Ishikawa (cell line): ENCODE data around the gene ADGRL3.

Experiments
- CEBPB ChIP-seq: IDR thresholded peaks from 2 replicates; pipeline ENCODE4 v1.6.1; 2012
- CREB1 ChIP-seq: IDR thresholded peaks from 2 replicates; pipeline ENCODE4 v1.6.1; 2012; ENCODE audit warnings: low read depth
- EGR1 ChIP-seq: IDR thresholded peaks from 2 replicates; pipeline ENCODE4 v1.6.1; 2012
- EP300 ChIP-seq: IDR thresholded peaks from 2 replicates; pipeline ENCODE4 v1.6.1; 2012; ENCODE audit warnings: borderline replicate concordance
- FOXM1 ChIP-seq: IDR thresholded peaks from 2 replicates; pipeline ENCODE4 v1.6.1; 2012; ENCODE audit warnings: low read depth, borderline replicate concordance
- RAD21 ChIP-seq: IDR thresholded peaks from 2 replicates; pipeline ENCODE4 v1.6.1; 2012; ENCODE audit warnings: low read depth
- TAF1 ChIP-seq: IDR thresholded peaks from 2 replicates; pipeline ENCODE4 v1.6.1; 2012; ENCODE audit warnings: low read depth, mild to moderate bottlenecking
- TCF12 ChIP-seq: IDR thresholded peaks from 2 replicates; pipeline ENCODE4 v1.6.1; 2012; ENCODE audit warnings: low read depth
- YY1 ChIP-seq: IDR thresholded peaks from 2 replicates; pipeline ENCODE4 v1.6.1; 2012; ENCODE audit warnings: low read depth
- TF ChIP-seq, protein P1 (sequence below): IDR thresholded peaks from 2 replicates; pipeline ENCODE4 v1.6.1; 2012
- TF ChIP-seq, protein P2 (sequence below): IDR thresholded peaks from 2 replicates; pipeline ENCODE4 v1.6.1; 2012; ENCODE audit warnings: low read depth, mild to moderate bottlenecking
- TF ChIP-seq, protein P3 (sequence below): IDR thresholded peaks from 2 replicates; pipeline ENCODE4 v1.6.1; 2012

DNA sequence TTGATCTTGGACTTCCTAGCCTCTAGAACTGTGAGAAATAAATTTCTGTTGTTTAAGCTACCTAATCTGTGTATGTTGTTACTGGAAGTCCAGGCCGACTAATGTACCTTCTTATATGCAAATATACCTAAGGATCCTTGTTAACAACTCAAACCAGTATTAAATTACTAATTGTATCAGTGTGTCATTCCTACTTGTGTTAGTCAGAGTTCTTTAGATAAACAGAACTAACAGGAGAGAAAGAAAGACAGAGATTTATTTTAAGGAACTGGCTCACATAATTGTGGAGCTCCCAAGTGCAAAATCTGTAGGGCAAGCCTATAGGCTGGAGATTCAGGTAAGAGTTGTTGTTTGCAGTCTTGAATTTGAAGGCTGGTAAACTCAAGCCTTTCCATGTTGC lies 120.0 kb downstream of the ADGRL3 start:
- TF ChIP-seq RAD21 (no peak), CEBPB (no peak), TCF12 (no peak), YY1 (no peak), EGR1 (no peak), FOXM1 (no peak), EP300 (no peak), TAF1 (no peak), CREB1 (no peak)
- TF ChIP-seq, protein P1, sequence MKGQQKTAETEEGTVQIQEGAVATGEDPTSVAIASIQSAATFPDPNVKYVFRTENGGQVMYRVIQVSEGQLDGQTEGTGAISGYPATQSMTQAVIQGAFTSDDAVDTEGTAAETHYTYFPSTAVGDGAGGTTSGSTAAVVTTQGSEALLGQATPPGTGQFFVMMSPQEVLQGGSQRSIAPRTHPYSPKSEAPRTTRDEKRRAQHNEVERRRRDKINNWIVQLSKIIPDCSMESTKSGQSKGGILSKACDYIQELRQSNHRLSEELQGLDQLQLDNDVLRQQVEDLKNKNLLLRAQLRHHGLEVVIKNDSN: no peak
- TF ChIP-seq, protein P2, sequence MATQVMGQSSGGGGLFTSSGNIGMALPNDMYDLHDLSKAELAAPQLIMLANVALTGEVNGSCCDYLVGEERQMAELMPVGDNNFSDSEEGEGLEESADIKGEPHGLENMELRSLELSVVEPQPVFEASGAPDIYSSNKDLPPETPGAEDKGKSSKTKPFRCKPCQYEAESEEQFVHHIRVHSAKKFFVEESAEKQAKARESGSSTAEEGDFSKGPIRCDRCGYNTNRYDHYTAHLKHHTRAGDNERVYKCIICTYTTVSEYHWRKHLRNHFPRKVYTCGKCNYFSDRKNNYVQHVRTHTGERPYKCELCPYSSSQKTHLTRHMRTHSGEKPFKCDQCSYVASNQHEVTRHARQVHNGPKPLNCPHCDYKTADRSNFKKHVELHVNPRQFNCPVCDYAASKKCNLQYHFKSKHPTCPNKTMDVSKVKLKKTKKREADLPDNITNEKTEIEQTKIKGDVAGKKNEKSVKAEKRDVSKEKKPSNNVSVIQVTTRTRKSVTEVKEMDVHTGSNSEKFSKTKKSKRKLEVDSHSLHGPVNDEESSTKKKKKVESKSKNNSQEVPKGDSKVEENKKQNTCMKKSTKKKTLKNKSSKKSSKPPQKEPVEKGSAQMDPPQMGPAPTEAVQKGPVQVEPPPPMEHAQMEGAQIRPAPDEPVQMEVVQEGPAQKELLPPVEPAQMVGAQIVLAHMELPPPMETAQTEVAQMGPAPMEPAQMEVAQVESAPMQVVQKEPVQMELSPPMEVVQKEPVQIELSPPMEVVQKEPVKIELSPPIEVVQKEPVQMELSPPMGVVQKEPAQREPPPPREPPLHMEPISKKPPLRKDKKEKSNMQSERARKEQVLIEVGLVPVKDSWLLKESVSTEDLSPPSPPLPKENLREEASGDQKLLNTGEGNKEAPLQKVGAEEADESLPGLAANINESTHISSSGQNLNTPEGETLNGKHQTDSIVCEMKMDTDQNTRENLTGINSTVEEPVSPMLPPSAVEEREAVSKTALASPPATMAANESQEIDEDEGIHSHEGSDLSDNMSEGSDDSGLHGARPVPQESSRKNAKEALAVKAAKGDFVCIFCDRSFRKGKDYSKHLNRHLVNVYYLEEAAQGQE: no peak
- TF ChIP-seq, protein P3, sequence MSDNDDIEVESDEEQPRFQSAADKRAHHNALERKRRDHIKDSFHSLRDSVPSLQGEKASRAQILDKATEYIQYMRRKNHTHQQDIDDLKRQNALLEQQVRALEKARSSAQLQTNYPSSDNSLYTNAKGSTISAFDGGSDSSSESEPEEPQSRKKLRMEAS: no peak
